HEK293 (cell line): Measurements from ENCODE around the gene GBX2.

Experiments
- CTCF ChIP-seq: fragments of 450-650 bp; formaldehyde crosslinking; IDR thresholded peaks from 2 replicates; pipeline ENCODE4 v1.5.1; 2016; ENCODE audit warnings: missing biosample characterization, missing genetic modification characterization
- GLIS1 ChIP-seq: fragments of 450-650 bp; formaldehyde crosslinking; IDR thresholded peaks from 2 replicates; pipeline ENCODE4 v1.5.1; 2016; ENCODE audit warnings: missing biosample characterization, missing genetic modification characterization
- KLF9 ChIP-seq: fragments of 450-650 bp; formaldehyde crosslinking; IDR thresholded peaks from 2 replicates; pipeline ENCODE4 v1.5.1; 2016; ENCODE audit warnings: missing biosample characterization, missing genetic modification characterization, low read depth
- YY1 ChIP-seq: fragments of 450-650 bp; formaldehyde crosslinking; IDR thresholded peaks from 2 replicates; pipeline ENCODE4 v1.5.1; 2018; ENCODE audit warnings: missing biosample characterization, missing genetic modification characterization
- ZBTB1 ChIP-seq: fragments of 450-650 bp; formaldehyde crosslinking; IDR thresholded peaks from 2 replicates; pipeline ENCODE4 v1.5.1; 2016; ENCODE audit warnings: missing biosample characterization, missing genetic modification characterization
- ZBTB7A ChIP-seq: fragments of 450-650 bp; formaldehyde crosslinking; IDR thresholded peaks from 2 replicates; pipeline ENCODE4 v1.5.1; 2016; ENCODE audit warnings: low read depth, missing biosample characterization, missing genetic modification characterization
- ZNF274 ChIP-seq, 2 experiments: fragments of 200-500 bp in 1 of 2; fragments of 450-650 bp in 1 of 2; sonication (Bioruptor generic) in 1 of 2; formaldehyde crosslinking in 1 of 2; IDR thresholded peaks; 2 replicates each; pipeline versions ENCODE4 v1.5.1 to v1.6.1; 2014 to 2016; ENCODE audit warnings: borderline replicate concordance in 1 of 2, inconsistent platforms in 1 of 2, low read length in 1 of 2, missing biosample characterization in 1 of 2, missing genetic modification characterization in 1 of 2
- ZNF302 ChIP-seq: fragments of 450-650 bp; formaldehyde crosslinking; IDR thresholded peaks from 2 replicates; pipeline ENCODE4 v1.5.1; 2016; ENCODE audit warnings: missing biosample characterization, missing genetic modification characterization, low read depth
- ZNF391 ChIP-seq: fragments of 450-650 bp; formaldehyde crosslinking; IDR thresholded peaks from 2 replicates; pipeline ENCODE4 v1.5.1; 2016; ENCODE audit warnings: low read depth, missing biosample characterization, missing genetic modification characterization, borderline replicate concordance
- ZNF560 ChIP-seq: fragments of 450-650 bp; formaldehyde crosslinking; IDR thresholded peaks from 2 replicates; pipeline ENCODE4 v1.5.1; 2017; ENCODE audit warnings: missing biosample characterization, missing genetic modification characterization, borderline replicate concordance
- ZNF670 ChIP-seq: fragments of 450-650 bp; formaldehyde crosslinking; IDR thresholded peaks from 2 replicates; pipeline ENCODE4 v1.5.1; 2016; ENCODE audit warnings: missing biosample characterization, missing genetic modification characterization, low read depth
- ZXDB ChIP-seq: fragments of 450-650 bp; formaldehyde crosslinking; IDR thresholded peaks from 2 replicates; pipeline ENCODE4 v1.5.1; 2016; ENCODE audit warnings: missing biosample characterization, missing genetic modification characterization

- TF ChIP-seq ZNF302 (tag by site-specific recombination) (no peak), ZXDB (no peak), CTCF (tag by site-specific recombination) (no peak), ZNF670 (no peak), ZNF560 (tag by site-specific recombination) (no peak), ZBTB1 (no peak), ZNF391 (no peak), KLF9 (no peak), ZNF274 (IDR thresholded peaks at IDR 0.05; ENCODE audit: low read length) (no peak), ZNF274 (tag by site-specific recombination; IDR thresholded peaks at IDR 0.05; ENCODE audit: borderline replicate concordance) (no peak), ZBTB7A (no peak), GLIS1 (tag by site-specific recombination) (no peak), YY1 (tag by site-specific recombination) (no peak)
Measured at GRCh38 chr2:236120829-236121228, 47.4 kb downstream of the GBX2 start.
